HG03196 (cell line): ENCODE results near the gene CHST4.
"Not testable (repeated sequence)": the region's sequence is repeated elsewhere in the genome, so short reads cannot be mapped to it uniquely, and the experiment has no call there.

Source experiments
- ATAC-seq: cut with Tn5 transposase; IDR thresholded peaks from one replicate; pipeline ENCODE4 v1.9.1; 2021; ENCODE audit not compliant: unreplicated experiment

CHST4 gene

GRCh38 chr16:71524566-71525553 lies 1.4 kb upstream of the CHST4 start:
- no peak for ATAC-seq

GRCh38 chr16:71528257-71528656 lies 2.0 kb downstream of the CHST4 start:
- ATAC-seq, result no peak

- ATAC-seq, result no peak
Measured at GRCh38 chr16:71528863-71529262, 2.6 kb downstream of the CHST4 start.

GRCh38 chr16:71532366-71532765 lies 6.1 kb downstream of the CHST4 start:
- no peak for ATAC-seq

- ATAC-seq, result no peak
Measured at GRCh38 chr16:71536752-71537499, 10.7 kb downstream of the CHST4 start.

GRCh38 chr16:71537643-71538042 lies 11.4 kb downstream of the CHST4 start:
- ATAC-seq, result no peak

GRCh38 chr16:71542377-71542776 lies 16.2 kb downstream of the CHST4 start:
- ATAC-seq, result no peak

GRCh38 chr16:71547168-71547567 lies 20.9 kb downstream of the CHST4 start:
- ATAC-seq, result no peak

GRCh38 chr16:71552698-71553503 lies 26.7 kb downstream of the CHST4 start:
- no peak for ATAC-seq

- ATAC-seq, result no peak
Measured at GRCh38 chr16:71555230-71555891, 29.1 kb downstream of the CHST4 start.

GRCh38 chr16:71557299-71557698 lies 31.1 kb downstream of the CHST4 start:
- ATAC-seq, result no peak

GRCh38 chr16:71557954-71558582 lies 31.8 kb downstream of the CHST4 start:
- no peak for ATAC-seq

- no peak for ATAC-seq
Measured at GRCh38 chr16:71559855-71560254, 33.6 kb downstream of the CHST4 start.

- ATAC-seq, result not testable (repeated sequence)
Measured at GRCh38 chr16:71561886-71562285, 35.7 kb downstream of the CHST4 start.

- no peak for ATAC-seq
Measured at GRCh38 chr16:71562552-71562951, 36.3 kb downstream of the CHST4 start.

- no peak for ATAC-seq
Measured at GRCh38 chr16:71564335-71564967, 38.2 kb downstream of the CHST4 start.

GRCh38 chr16:71565812-71566700 lies 39.8 kb downstream of the CHST4 start:
- ATAC-seq, result no peak

GRCh38 chr16:71567931-71568330 lies 41.7 kb downstream of the CHST4 start:
- no peak for ATAC-seq

GRCh38 chr16:71568551-71568950 lies 42.3 kb downstream of the CHST4 start:
- ATAC-seq, result no peak
